HepG2 (cell line): ENCODE results near the gene TIMM23. TPM values are rescaled to one million over a fixed set of nuclear protein-coding genes. Genes with fewer than 3 reads are reported as not detected.

Source experiments
- ATAC-seq: fragments of 200-7000 bp; cut with Tn5 transposase; 3 replicates; pipeline ENCODE4 v1.9.1; 2020; ENCODE audit warnings: mild to moderate bottlenecking, moderate library complexity
- BruUV-seq: library from RNA; stranded (reverse); fragments of 400-500 nt; replicated peaks from 2 replicates; lab custom pipeline; 2021; lab: Mats Ljungman, UMichigan
- CTCF ChIA-PET: fragments of 300-600 bp; formaldehyde crosslinking; extraction: SDS; loops from one replicate; lab custom pipeline; 2021; ENCODE audit warnings: low total read pairs, inconsistent platforms, low intra/inter-chr PET ratio; lab: Yijun Ruan, JAX
- POLR2A ChIA-PET: fragments of 350-600 bp; sonication (Branson Sonifier 250); formaldehyde crosslinking; loops from one replicate; lab custom pipeline; 2020; ENCODE audit warnings: antibody characterized with exemption, inconsistent platforms; lab: Yijun Ruan, JAX
- DNase-seq: peaks from one replicate; pipeline ENCODE4 v3.0.0-alpha.2; 2015; ENCODE audit warnings: low spot score
- FAIRE-seq: peaks from 3 replicates; lab custom pipeline; 2011; peaks lifted over from hg19 to GRCh38; lab: Jason Lieb, UNC
- H2AFZ ChIP-seq: one replicate; pipeline ENCODE4 v1.6.1; 2011; ENCODE audit warnings: low read length, inconsistent platforms
- H3K27ac ChIP-seq: fragments of 300-600 bp; 3 replicates; pipeline ENCODE4 v1.8.0; 2011; ENCODE audit warnings: mixed run types, mild to moderate bottlenecking, mixed read lengths, low read length, inconsistent platforms; ENCODE audit not compliant: insufficient read depth; ENCODE audit errors: extremely low read length
- H3K27me3 ChIP-seq, 2 experiments: fragments of 200-600 bp in 1 of 2; 2 replicates in 1 of 2; 3 replicates in 1 of 2; pipeline versions ENCODE4 v1.6.0 to v1.8.0; 2011; ENCODE audit warnings: low read length in 2 of 2, mild to moderate bottlenecking in 2 of 2, moderate library complexity in 2 of 2, inconsistent platforms in 1 of 2; ENCODE audit not compliant: insufficient read depth in 2 of 2, control insufficient read depth in 1 of 2
- H3K36me3 ChIP-seq, 2 experiments: fragments of 200-600 bp in 1 of 2; replicated peaks in 1 of 2; 2 replicates in 1 of 2; 3 replicates in 1 of 2; pipeline versions ENCODE4 v1.5.1 to v1.8.0; 2011; ENCODE audit warnings: low read length in 2 of 2, inconsistent platforms in 1 of 2; ENCODE audit not compliant: insufficient read depth in 2 of 2, control insufficient read depth in 1 of 2
- H3K4me1 ChIP-seq: 2 replicates; pipeline ENCODE4 v1.5.1; 2012; ENCODE audit warnings: low read length, inconsistent platforms; ENCODE audit not compliant: insufficient read depth
- H3K4me2 ChIP-seq: 2 replicates; pipeline ENCODE4 v1.6.0; 2011; ENCODE audit warnings: low read depth, low read length, inconsistent platforms
- H3K4me3 ChIP-seq, 3 experiments: fragments of 200-600 bp in 1 of 3; sonication (generic), shearing (Covaris generic) in 1 of 3; replicated peaks in 1 of 3; 2 replicates each; pipeline ENCODE4 v1.5.1; 2011 to 2016; ENCODE audit warnings: low read length in 3 of 3, inconsistent platforms in 2 of 3, low read depth in 2 of 3, mild to moderate bottlenecking in 2 of 3, control low read depth in 1 of 3, mixed read lengths in 1 of 3; ENCODE audit not compliant: insufficient read depth in 1 of 3
- H3K79me2 ChIP-seq: one replicate; pipeline ENCODE4 v1.6.1; 2011; ENCODE audit warnings: low read length, inconsistent platforms; ENCODE audit not compliant: insufficient read depth
- H3K9ac ChIP-seq: 2 replicates; pipeline ENCODE4 v1.6.0; 2011; ENCODE audit warnings: mild to moderate bottlenecking, low read depth, low read length, inconsistent platforms; ENCODE audit not compliant: insufficient read depth
- H3K9me3 ChIP-seq: 2 replicates; pipeline ENCODE4 v1.5.1; 2012; ENCODE audit warnings: mild to moderate bottlenecking, low read length
- H4K20me1 ChIP-seq: 2 replicates; pipeline ENCODE4 v1.6.0; 2011; ENCODE audit warnings: inconsistent platforms, mild to moderate bottlenecking, low read length, moderate library complexity; ENCODE audit not compliant: insufficient read depth
- ATRX ChIP-seq: sonication (generic); formaldehyde crosslinking; IDR thresholded peaks from 2 replicates; pipeline ENCODE4 v1.4.0; 2020; ENCODE audit warnings: missing genetic modification reagents, borderline replicate concordance
- GABPB1 ChIP-seq: IDR thresholded peaks from 2 replicates; pipeline ENCODE4 v1.6.1; 2016; ENCODE audit warnings: mild to moderate bottlenecking, missing genetic modification reagents, moderate library complexity, missing compliant biosample characterization
- RBFOX2 ChIP-seq: fragments of 200-400 bp; formaldehyde crosslinking; IDR thresholded peaks from 2 replicates; pipeline ENCODE4 v1.6.1; 2017; ENCODE audit warnings: low read depth, mild to moderate bottlenecking, low read length
- ZNF496 ChIP-seq: sonication (generic); formaldehyde crosslinking; IDR thresholded peaks from 2 replicates; pipeline ENCODE4 v1.8.1; 2023; ENCODE audit warnings: mild to moderate bottlenecking, moderate library complexity, missing genetic modification reagents; ENCODE audit not compliant: insufficient replicate concordance
- ZNF556 ChIP-seq: sonication (generic); formaldehyde crosslinking; IDR thresholded peaks from 2 replicates; pipeline ENCODE4 v1.4.0; 2020; ENCODE audit warnings: mild to moderate bottlenecking, missing genetic modification reagents, borderline replicate concordance
- ZNF772 ChIP-seq: sonication (generic); formaldehyde crosslinking; IDR thresholded peaks from 2 replicates; pipeline ENCODE4 v1.5.0; 2020; ENCODE audit warnings: mild to moderate bottlenecking, missing genetic modification reagents
- WGBS: methylation state at CpG from one replicate; pipeline ENCODE4 v1.1.6; 2017; ENCODE audit warnings: low lambda C conversion rate; 5-methylcytosine and 5-hydroxymethylcytosine counted together
- in situ Hi-C: cut with HindIII; loops from 2 replicates; pipeline ENCODE4 v1.10.0; 2017; ENCODE audit warnings: low pct_unique_long_range_greater_than_20kb; ENCODE audit not compliant: extremely low pct_ligation_motif_present
- intact Hi-C: fragments of 100-400 bp; cut with micrococcal nuclease; formaldehyde crosslinking; loops from one replicate; pipeline ENCODE4 v1.10.0; 2022; ENCODE audit not compliant: unreplicated experiment
- polyA plus RNA-seq, 8 experiments: library from polyadenylated mRNA; depleted of rRNA in 3 of 8; stranded (reverse) in 7 of 8; unstranded in 1 of 8; fragments of >200 nt; fragmentation: Illumina TruSeq in 4 of 8; extraction: Trizol in 4 of 8; gene quantifications; 2 replicates each; pipeline versions ENCODE4 v1.2.1 to v1.2.3, GENCODE V29; 2011 to 2016; ENCODE audit warnings: low read depth in 4 of 8, missing spikeins in 1 of 8, mixed read lengths in 1 of 8; ENCODE audit not compliant: insufficient read depth in 1 of 8
- total RNA-seq, 5 experiments: library from RNA; depleted of rRNA; stranded (reverse); fragments of >200 nt; fragmentation: Illumina TruSeq; extraction: Trizol; gene quantifications; 2 replicates each; pipeline ENCODE4 v1.2.3, GENCODE V29; 2016; ENCODE audit warnings: low read depth in 1 of 5
- TF ChIP-seq, protein P1 (sequence below): sonication (generic); formaldehyde crosslinking; IDR thresholded peaks from 2 replicates; pipeline ENCODE4 v1.4.0; 2020; ENCODE audit warnings: missing genetic modification reagents

The TIMM23 gene
- total and polyA plus RNA-seq, 2 of the 13 experiments (the other 11 are each of a cell fraction or from before 2014, with no cell fraction given), result 80.2 to 98.6 TPM

GRCh38 chr10:46016811-46017210 is 44.5 kb downstream of the TIMM23 start:
- DNase-seq (no peak), ATAC-seq (no peak), FAIRE-seq (no peak)
- POLR2A ChIA-PET, result interaction anchor here (8.7 kb wide), 1 partner anchor 12 kb away, joined by 147 read pairs; no protein-coding TSS in a partner anchor
- Histone ChIP-seq H3K79me2 (peaks cover 94% of the 10 kb centered on the region), H3K9ac (no peak overlapping the region), H3K27me3 (no peaks in the 10 kb centered on the region), H3K9me3 (no peaks in the 10 kb centered on the region), H4K20me1 (peaks cover 89% of the 10 kb centered on the region), H3K4me1 (peaks cover 63% of the 10 kb centered on the region), H3K4me2 (peak overlapping the region; percentile 23; the same call in 1 of the 2 replicates), H3K27ac (no peak overlapping the region), H3K36me3 (peaks cover 29 to 69% of the 10 kb centered on the region in 2 experiments), H2AFZ (no peak overlapping the region), H3K4me3 (no peak overlapping the region)
- intact Hi-C loops, result no loop called here
- in situ Hi-C loops, result no loop called here
- CTCF ChIA-PET, result no interaction called here
- TF ChIP-seq, protein P1, sequence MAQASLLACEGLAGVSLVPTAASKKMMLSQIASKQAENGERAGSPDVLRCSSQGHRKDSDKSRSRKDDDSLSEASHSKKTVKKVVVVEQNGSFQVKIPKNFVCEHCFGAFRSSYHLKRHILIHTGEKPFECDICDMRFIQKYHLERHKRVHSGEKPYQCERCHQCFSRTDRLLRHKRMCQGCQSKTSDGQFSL (CRISPR knock-in tag), result no peak
- TF ChIP-seq GABPB1 (CRISPR knock-in tag), result no peak
- no peak for TF ChIP-seq ZNF556 (CRISPR knock-in tag)
- WGBS, result 93% methylated on average over 1 of the region's 1 CpG
- BruUV-seq, result no TSS peak

DNA sequence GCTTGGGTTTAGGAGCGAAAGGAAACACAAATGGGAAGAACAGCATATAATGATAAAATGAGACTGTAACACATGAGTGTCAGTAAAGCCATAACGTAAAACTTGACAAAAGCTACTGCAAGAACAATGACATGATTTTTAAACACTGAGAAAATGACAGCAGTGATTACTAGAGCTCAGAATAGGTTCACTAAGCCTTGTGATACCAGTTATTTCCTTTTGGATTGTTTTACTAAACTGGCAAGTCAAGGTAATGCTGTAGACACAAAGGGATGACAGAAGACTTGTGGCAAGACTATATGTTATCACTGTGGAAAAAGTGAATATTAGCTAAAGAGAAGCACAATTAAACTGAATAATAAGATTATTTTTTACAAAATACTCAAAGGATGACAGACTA is 45.4 kb downstream of the TIMM23 start:
- ATAC-seq (no peak), DNase-seq (no peak), FAIRE-seq (no peak)
- intact Hi-C loops, result no loop called here
- CTCF ChIA-PET, result no interaction called here
- TF ChIP-seq ATRX (CRISPR knock-in tag) (no peak), RBFOX2 (peak; percentile 50; the same call in 1 of the 2 replicates), ZNF772 (no peak), ZNF496 (CRISPR knock-in tag) (no peak)
- Histone ChIP-seq H3K79me2 (peaks cover 95% of the 10 kb centered on the region), H3K4me1 (peaks cover 63% of the 10 kb centered on the region), H4K20me1 (peaks cover 95% of the 10 kb centered on the region), H3K36me3 (peaks cover 28 to 62% of the 10 kb centered on the region in 2 experiments), H3K4me2 (peak overlapping the region; percentile 91), H3K27me3 (no peaks in the 10 kb centered on the region), H3K9ac (no peak overlapping the region), H2AFZ (no peak overlapping the region), H3K27ac (no peak overlapping the region), H3K9me3 (no peaks in the 10 kb centered on the region), H3K4me3 (no peak overlapping the region)
- POLR2A ChIA-PET, result interaction anchor here (8.7 kb wide), 1 partner anchor 13 kb away, joined by 147 read pairs; no protein-coding TSS in a partner anchor
- BruUV-seq, result no TSS peak
- 92% methylated on average over 2 of the region's 2 CpGs for WGBS
- in situ Hi-C loops, result no loop called here
